Measurements from ENCODE around the gene VIPR2.

The VIPR2 gene

GRCh38 chr7:159066816-159067575 lies 77.7 kb downstream of the VIPR2 start:
- DNase-seq (ENCODE audit: low read depth in 2 of 2) = no peak

GRCh38 chr7:159065852-159066480 lies 78.7 kb downstream of the VIPR2 start:
- no peak for DNase-seq (ENCODE audit: low read depth in 2 of 2)

GRCh38 chr7:159064816-159065510 lies 79.7 kb downstream of the VIPR2 start:
- no peak for DNase-seq (ENCODE audit: low read depth in 2 of 2)

DNA sequence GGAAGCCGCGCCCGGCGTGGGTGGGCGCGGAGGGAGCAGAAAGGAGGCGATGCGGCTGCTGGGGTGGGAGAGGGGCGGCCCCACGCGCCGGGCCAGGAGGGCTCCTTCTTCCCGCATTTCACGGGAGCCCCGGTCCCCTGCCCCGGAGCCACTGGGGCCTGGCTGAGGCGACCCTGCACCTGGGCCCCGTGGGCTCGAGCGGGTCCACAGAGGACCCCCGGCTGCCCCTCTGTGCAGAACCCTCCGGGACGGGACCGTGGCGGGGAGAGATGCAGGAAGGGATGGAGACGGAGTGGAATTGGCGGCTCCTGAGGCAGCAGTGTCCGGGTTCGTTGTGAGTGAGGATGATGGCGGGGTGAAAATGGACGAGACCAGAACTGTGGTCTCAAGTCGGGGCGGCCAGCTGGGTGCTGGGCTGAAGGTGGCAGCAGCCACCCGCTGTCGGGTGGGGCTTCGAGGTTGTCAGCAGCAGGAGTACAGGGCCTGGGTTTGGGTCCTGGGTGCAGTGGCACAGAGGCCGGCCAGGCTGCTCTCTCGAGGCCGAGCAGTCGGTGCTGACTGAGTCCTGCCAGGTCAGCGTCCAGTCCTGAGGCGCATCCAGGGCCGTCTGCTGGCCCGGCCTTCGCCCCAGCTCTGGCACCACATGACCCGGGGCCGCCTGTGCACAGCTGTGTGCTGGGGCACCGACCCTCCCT lies 80.4 kb downstream of the VIPR2 start:
- DNase-seq (ENCODE audit: low read depth in 2 of 2) = no peak

DNA sequence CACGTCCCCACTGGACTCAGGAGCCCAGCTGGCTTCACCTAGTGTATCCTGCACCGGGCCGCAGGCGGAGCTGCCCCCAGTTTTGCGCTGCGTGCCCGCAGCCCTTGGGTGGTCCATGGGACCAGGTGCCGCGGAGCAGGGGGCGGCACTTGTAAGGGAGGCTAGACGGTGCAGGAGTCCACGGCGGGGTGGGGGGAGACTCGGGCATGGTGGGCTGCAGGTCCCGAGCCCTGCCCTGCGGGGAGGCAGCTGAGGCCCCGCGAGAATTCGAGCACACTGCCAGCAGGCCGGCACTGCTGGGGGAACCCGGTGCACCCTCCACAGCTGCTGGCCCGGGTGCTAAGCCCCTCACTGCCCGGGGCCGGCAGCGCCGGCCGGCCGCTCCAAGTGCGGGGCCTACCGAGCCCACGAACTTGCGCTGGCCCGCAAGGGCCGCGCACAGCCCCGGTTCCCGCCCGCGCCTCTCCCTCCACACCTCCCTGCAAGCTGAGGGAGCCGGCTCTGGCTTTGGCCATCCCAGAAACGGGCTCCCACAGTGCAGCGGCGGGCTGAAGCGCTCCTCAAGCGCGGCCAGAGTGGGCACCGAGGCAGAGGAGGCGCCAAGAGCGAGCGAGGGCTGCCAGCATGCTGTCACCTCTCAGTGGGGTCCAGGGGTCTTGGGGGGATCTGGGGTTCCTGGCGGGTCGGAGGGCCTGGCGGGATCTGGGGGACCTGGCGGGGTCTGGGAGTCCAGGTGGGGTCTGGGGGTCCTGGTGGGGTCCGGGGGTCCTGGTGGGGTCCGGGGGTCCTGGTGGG lies 81.4 kb downstream of the VIPR2 start:
- no peak for DNase-seq (ENCODE audit: low read depth in 2 of 2)

GRCh38 chr7:159062569-159062968 lies 82.1 kb downstream of the VIPR2 start:
- no peak for DNase-seq (ENCODE audit: low read depth in 2 of 2)

- no peak for DNase-seq (ENCODE audit: low read depth in 2 of 2)
Observed at GRCh38 chr7:159061674-159062212, 82.9 kb downstream of the VIPR2 start.

- DNase-seq (ENCODE audit: low read depth in 2 of 2) = no peak
Observed at GRCh38 chr7:159061209-159061608, 83.5 kb downstream of the VIPR2 start.

GRCh38 chr7:159060440-159060839 lies 84.2 kb downstream of the VIPR2 start:
- DNase-seq (ENCODE audit: low read depth in 2 of 2) = no peak

DNA sequence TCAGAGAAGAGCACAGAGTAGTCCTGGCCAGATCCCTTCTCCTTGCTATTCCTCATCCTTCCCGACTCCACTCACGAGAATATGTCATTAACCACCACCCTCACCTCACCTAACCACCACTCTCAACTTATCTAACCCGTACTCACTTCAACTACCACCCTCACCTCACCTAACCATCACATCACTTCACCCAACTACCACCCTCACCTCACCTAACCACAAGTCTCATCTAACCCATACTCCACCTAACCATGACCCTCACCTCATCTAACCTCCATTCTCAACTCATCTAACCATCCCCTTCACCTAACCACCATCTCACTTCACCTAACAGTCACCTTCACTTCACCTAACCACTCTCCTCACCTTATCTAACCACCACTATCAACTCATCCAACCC lies 85.0 kb downstream of the VIPR2 start:
- DNase-seq (ENCODE audit: low read depth in 2 of 2) = no peak

DNA sequence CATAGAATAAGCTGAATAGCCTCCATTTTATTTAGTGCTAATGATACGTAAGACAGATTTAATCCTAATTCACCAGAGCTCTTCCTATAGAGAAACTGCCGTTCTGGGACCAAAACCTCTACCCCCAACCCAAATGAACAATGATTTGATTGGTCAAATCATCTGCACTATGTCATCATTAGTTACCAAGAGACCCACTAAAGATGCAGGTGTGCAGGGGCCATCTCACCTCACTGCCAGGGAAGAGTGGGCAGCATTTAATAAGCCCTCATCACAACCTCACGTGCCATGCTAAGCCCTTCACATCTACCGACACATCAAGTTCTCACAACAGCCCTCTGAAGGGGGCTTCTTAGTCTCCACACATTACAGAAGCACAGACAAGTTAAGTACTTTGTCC lies 87.0 kb downstream of the VIPR2 start:
- DNase-seq (ENCODE audit: low read depth in 2 of 2) = no peak

- no peak for DNase-seq (ENCODE audit: low read depth in 2 of 2)
Observed at GRCh38 chr7:159056737-159057136, 87.9 kb downstream of the VIPR2 start.

DNA sequence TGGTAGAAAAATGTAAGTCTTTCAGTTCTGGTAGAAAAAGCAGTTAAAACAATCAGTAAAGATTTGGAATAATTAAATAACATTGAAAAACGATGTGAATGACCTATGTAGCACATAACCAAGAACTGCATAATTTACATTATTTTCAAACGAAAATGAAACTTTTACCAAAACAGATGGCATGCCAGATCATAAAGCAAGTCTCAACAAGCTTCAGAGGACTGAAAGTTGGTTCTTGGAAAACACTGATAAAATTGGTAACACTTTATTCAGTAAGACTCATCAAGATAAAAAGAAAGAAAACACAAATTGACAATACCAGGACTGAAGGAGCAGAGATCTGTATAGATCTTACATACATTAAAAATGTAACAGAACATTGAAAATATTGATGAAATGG lies 92.8 kb downstream of the VIPR2 start:
- DNase-seq (ENCODE audit: low read depth in 2 of 2) = no peak

GRCh38 chr7:159050704-159051103 lies 94.0 kb downstream of the VIPR2 start:
- DNase-seq (ENCODE audit: low read depth in 2 of 2) = no peak

- no peak for DNase-seq (ENCODE audit: low read depth in 2 of 2)
Observed at GRCh38 chr7:159049266-159050025, 95.2 kb downstream of the VIPR2 start.

GRCh38 chr7:159048656-159049055 lies 96.0 kb downstream of the VIPR2 start:
- no peak for DNase-seq (ENCODE audit: low read depth in 2 of 2)

DNA sequence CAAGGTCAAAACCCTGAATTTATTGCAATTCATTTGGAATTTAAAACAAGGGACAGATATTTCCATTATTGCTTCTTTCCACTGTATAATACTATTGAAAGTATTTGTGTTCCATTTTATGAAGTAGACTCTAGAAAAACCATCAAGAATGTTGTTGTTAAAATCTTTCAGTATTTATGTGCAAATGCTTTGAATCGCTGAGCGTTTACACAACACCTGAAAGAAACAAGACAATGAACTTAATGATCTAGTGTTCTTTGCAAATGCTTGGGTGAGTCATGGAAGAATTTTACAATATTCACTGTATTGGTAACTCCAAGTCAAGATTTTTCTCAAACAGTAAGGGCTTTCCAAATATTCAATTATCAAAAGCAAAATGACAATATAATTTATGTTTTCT lies 97.1 kb downstream of the VIPR2 start:
- DNase-seq (ENCODE audit: low read depth in 2 of 2) = no peak

GRCh38 chr7:159046300-159046699 lies 98.4 kb downstream of the VIPR2 start:
- DNase-seq (ENCODE audit: low read depth in 2 of 2) = no peak

GRCh38 chr7:159045839-159046238 lies 98.8 kb downstream of the VIPR2 start:
- DNase-seq (ENCODE audit: low read depth in 2 of 2) = no peak

DNA sequence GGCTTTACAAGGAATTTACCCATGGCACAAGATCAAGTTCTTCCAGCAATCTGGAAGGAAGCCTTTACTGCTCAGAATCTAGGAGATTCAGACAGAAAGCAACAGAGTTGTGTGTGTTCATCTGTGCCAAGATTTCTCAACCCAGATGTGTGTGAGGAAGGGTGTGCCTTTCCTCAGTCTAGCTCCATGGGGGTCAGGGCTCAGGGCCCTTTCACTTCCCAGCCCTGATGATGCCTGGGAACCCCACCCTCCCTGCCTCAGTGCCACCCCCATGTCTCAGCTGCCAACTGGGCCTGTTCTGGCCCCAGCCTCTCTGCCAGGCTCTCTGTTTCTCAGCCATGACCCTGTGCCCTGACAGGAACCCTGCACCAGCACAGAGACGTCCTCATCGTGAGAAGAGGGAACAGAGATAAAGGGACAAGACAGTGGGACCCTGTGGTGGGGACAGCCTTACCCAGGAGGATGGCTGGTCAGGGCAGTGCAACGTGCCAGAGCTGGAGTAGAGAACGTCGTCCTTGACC lies 102.0 kb downstream of the VIPR2 start:
- DNase-seq (ENCODE audit: low read depth in 2 of 2) = no peak

Data from fibroblast of skin of left biceps (primary cell).